WTC11 (cell line): Measurements from ENCODE around the gene AVPI1. TPM values are rescaled to one million over a fixed set of nuclear protein-coding genes. Genes with fewer than 3 reads are reported as not detected.
"Not testable (repeated sequence)": the region's sequence is repeated elsewhere in the genome, so short reads cannot be mapped to it uniquely, and the experiment has no call there.

Experiments
- ATAC-seq: fragments of 200-7000 bp; cut with Tn5 transposase; 2 replicates; pipeline ENCODE4 v1.10.0; 2021; ENCODE audit warnings: mild to moderate bottlenecking, moderate library complexity
- CTCF ChIA-PET: fragments of 300-600 bp; sonication (Branson Sonifier 250); formaldehyde crosslinking; loops from one replicate; lab custom pipeline; 2021; ENCODE audit warnings: antibody characterized with exemption; lab: Charles Lee
- POLR2A ChIA-PET: fragments of 350-600 bp; sonication (Branson Sonifier 250); formaldehyde crosslinking; loops from one replicate; lab custom pipeline; 2021; ENCODE audit warnings: antibody characterized with exemption; lab: Charles Lee
- DNase-seq: peaks from one replicate; pipeline ENCODE4 v3.0.0; 2021; ENCODE audit warnings: low spot score
- H3K27ac Mint-ChIP-seq: 2 replicates; pipeline ENCODE4 v1.8.0; 2021; ENCODE audit warnings: mixed read lengths
- H3K27me3 Mint-ChIP-seq: 2 replicates; pipeline ENCODE4 v1.8.0; 2021; ENCODE audit warnings: low read depth, mild to moderate bottlenecking, moderate library complexity, mixed read lengths
- H3K36me3 Mint-ChIP-seq: 2 replicates; pipeline ENCODE4 v1.8.0; 2021; ENCODE audit warnings: mixed read lengths
- H3K4me1 Mint-ChIP-seq: 2 replicates; pipeline ENCODE4 v1.8.0; 2022; ENCODE audit warnings: mixed read lengths
- H3K4me3 Mint-ChIP-seq: 2 replicates; pipeline ENCODE4 v1.8.0; 2021; ENCODE audit warnings: mild to moderate bottlenecking, moderate library complexity, mixed read lengths
- H3K9me3 Mint-ChIP-seq: 2 replicates; pipeline ENCODE4 v1.8.0; 2021; ENCODE audit warnings: mixed read lengths
- CDX4 ChIP-seq: fragments of 250-450 bp; sonication (Bioruptor Pico); IDR thresholded peaks from 2 replicates; pipeline ENCODE4 v1.9.0; 2021; ENCODE audit warnings: moderate library complexity, mild to moderate bottlenecking, inconsistent platforms, borderline replicate concordance
- EMX1 ChIP-seq: fragments of 250-450 bp; sonication (Bioruptor Pico); IDR thresholded peaks from 2 replicates; pipeline ENCODE4 v1.8.0; 2021; ENCODE audit warnings: mild to moderate bottlenecking
- ETV6 ChIP-seq: sonication (generic); formaldehyde crosslinking; IDR thresholded peaks from 2 replicates; pipeline ENCODE4 v1.8.1; 2022; ENCODE audit warnings: mild to moderate bottlenecking, missing genetic modification reagents
- FOXK1 ChIP-seq: sonication (generic); formaldehyde crosslinking; IDR thresholded peaks from 2 replicates; pipeline ENCODE4 v1.8.0; 2022; ENCODE audit warnings: mild to moderate bottlenecking, moderate library complexity, missing genetic modification reagents
- FOXP4 ChIP-seq: sonication (generic); formaldehyde crosslinking; IDR thresholded peaks from 2 replicates; pipeline ENCODE4 v1.8.0; 2022; ENCODE audit warnings: mild to moderate bottlenecking, missing genetic modification reagents
- HMGXB4 ChIP-seq: sonication (generic); formaldehyde crosslinking; IDR thresholded peaks from 2 replicates; pipeline ENCODE4 v1.8.1; 2023; ENCODE audit warnings: mild to moderate bottlenecking, moderate library complexity, missing genetic modification reagents
- MAX ChIP-seq: sonication (generic); formaldehyde crosslinking; IDR thresholded peaks from 2 replicates; pipeline ENCODE4 v1.8.0; 2022; ENCODE audit warnings: mild to moderate bottlenecking, missing genetic modification reagents
- NFYB ChIP-seq: sonication (generic); formaldehyde crosslinking; conservative IDR thresholded peaks from 2 replicates; pipeline ENCODE4 v1.8.0; 2022; ENCODE audit warnings: low read depth, missing genetic modification reagents
- NR3C1 ChIP-seq: sonication (generic); formaldehyde crosslinking; conservative IDR thresholded peaks from 2 replicates; pipeline ENCODE4 v1.8.1; 2023; ENCODE audit warnings: low read depth, mild to moderate bottlenecking, missing genetic modification reagents
- SP1 ChIP-seq: sonication (generic); formaldehyde crosslinking; conservative IDR thresholded peaks from 2 replicates; pipeline ENCODE4 v1.8.1; 2022; ENCODE audit warnings: missing genetic modification reagents
- ZNF138 ChIP-seq: sonication (generic); formaldehyde crosslinking; conservative IDR thresholded peaks from 2 replicates; pipeline ENCODE4 v1.8.1; 2022; ENCODE audit warnings: mild to moderate bottlenecking, moderate library complexity, missing genetic modification reagents
- ZNF281 ChIP-seq: sonication (generic); formaldehyde crosslinking; IDR thresholded peaks from 2 replicates; pipeline ENCODE4 v1.8.0; 2023; ENCODE audit warnings: mild to moderate bottlenecking, missing genetic modification reagents
- total RNA-seq: library from RNA; stranded (reverse); gene quantifications from 3 replicates; pipeline ENCODE4 v1.2.3, GENCODE V29; 2021

AVPI1 gene
- total RNA-seq, 1 experiment from 2014 or later = 9.8 TPM

GRCh38 chr10:97640174-97640867, 46.7 kb downstream of the AVPI1 start, which contains the start of gene PI4K2A:
TSS of gene PI4K2A (plus strand) at chr10:97640671. CDS start at chr10:97640743, 72 bp downstream.
- DNase-seq (peak; percentile 100), ATAC-seq (peak; percentile 98)
- CTCF ChIA-PET = interaction anchor here (0.5 to 1.6 kb wide), 9 partner anchors 9 to 239 kb away, joined by 3 to 5 read pairs (median 3); partner anchors contain the start of genes ANKRD2, AVPI1, RRP12 and ZFYVE27
- Mint-ChIP-seq H3K27ac (peak within 1 kb of the TSS; percentile 99), H3K9me3 (no peaks in the 10 kb centered on the region), H3K4me3 (peak within 1 kb of the TSS; percentile 94), H3K36me3 (peaks cover 24% of the 10 kb centered on the region), H3K4me1 (peaks cover 27% of the 10 kb centered on the region), H3K27me3 (no peaks in the 10 kb centered on the region)
- peak; percentile 98 for TF ChIP-seq FOXK1 (CRISPR knock-in tag)
- TF ChIP-seq EMX1 = no peak
- TF ChIP-seq FOXP4 (CRISPR knock-in tag) = peak; percentile 69; the same call in 1 of the 2 replicates
- peak; percentile 75 for TF ChIP-seq SP1
- TF ChIP-seq ETV6 (CRISPR knock-in tag) = peak; percentile 51; the same call in 1 of the 2 replicates
- no peak for TF ChIP-seq ZNF138 (CRISPR knock-in tag)
- TF ChIP-seq NFYB (CRISPR knock-in tag) = peak; percentile 84
- 0 out of 2 replicates have a peak, but pooled peaks have one; percentile 48 for TF ChIP-seq MAX (CRISPR knock-in tag)
- POLR2A ChIA-PET = interaction anchor here (0.5 to 1.3 kb wide), 5 partner anchors 47 to 184 kb away, joined by 3 to 5 read pairs (median 3); partner anchors contain the start of gene AVPI1

GRCh38 chr10:97639090-97639489, 48.0 kb downstream of the AVPI1 start:
- H3K9me3 Mint-ChIP-seq, ATAC-seq, H3K4me3 Mint-ChIP-seq, POLR2A ChIA-PET, H3K27ac Mint-ChIP-seq, DNase-seq, H3K27me3 Mint-ChIP-seq, CTCF ChIA-PET: not testable (repeated sequence)
- peaks cover 11% of the 10 kb centered on the region; the same call in 1 of the 2 replicates for H3K36me3 Mint-ChIP-seq
- peaks cover 27% of the 10 kb centered on the region for H3K4me1 Mint-ChIP-seq

GRCh38 chr10:97635577-97635976, 51.5 kb downstream of the AVPI1 start:
- TF ChIP-seq HMGXB4 (no peak), ZNF281 (CRISPR knock-in tag) (no peak), CDX4 (no peak), FOXK1 (CRISPR knock-in tag) (no peak), NR3C1 (CRISPR knock-in tag) (no peak), SP1 (no peak)
- ATAC-seq = no peak
- no peaks in the 10 kb centered on the region for H3K27me3 Mint-ChIP-seq
- peaks cover 19% of the 10 kb centered on the region for H3K4me1 Mint-ChIP-seq
- H3K36me3 Mint-ChIP-seq = no peaks in the 10 kb centered on the region
- CTCF ChIA-PET = no interaction called here
- no peak overlapping the region for H3K27ac Mint-ChIP-seq
- no peaks in the 10 kb centered on the region for H3K9me3 Mint-ChIP-seq
- DNase-seq = no peak
- no peak overlapping the region for H3K4me3 Mint-ChIP-seq
- POLR2A ChIA-PET = no interaction called here
